ENCODE measurements around the gene RGS2. TPM values are rescaled to one million over a fixed set of nuclear protein-coding genes. Genes with fewer than 3 reads are reported as not detected.

The RGS2 gene
- total and polyA plus RNA-seq, 2 experiments from 2014 or later, result 0.43 to 2.2 TPM

DNA sequence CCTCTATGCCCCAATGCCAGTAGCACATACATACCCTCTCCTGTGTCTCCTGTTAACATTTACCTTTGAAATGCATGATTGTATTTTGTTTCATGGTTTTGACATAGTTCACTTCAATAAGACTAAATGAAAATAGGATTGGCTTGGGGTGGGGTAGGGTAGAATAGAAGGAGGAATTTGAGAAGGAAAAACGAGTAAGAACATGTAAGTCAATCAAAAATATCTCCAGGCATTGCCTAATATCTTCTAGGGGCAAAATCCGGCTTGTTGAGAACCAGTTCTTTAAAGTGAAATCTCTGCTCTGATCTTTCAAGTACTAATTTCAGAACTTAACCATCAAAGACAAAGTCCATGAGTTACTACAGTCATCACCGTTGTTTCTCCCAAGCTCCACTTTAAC, 31.8 kb upstream of the RGS2 start:
- 52 to 62% methylated on average over 3 of the region's 3 CpGs for WGBS, 2 experiments (ENCODE audit: low coverage in 1 of 2, low lambda C conversion rate in 2 of 2, missing lambda C conversion rate in 2 of 2)
- no peak for TF ChIP-seq EZH2 (IDR thresholded peaks at IDR 0.05; ENCODE audit: insufficient read depth, poor library complexity, severe bottlenecking)
- TF ChIP-seq EZH2phosphoT487 (IDR thresholded peaks at IDR 0.05; ENCODE audit: insufficient read depth, low read depth), result no peak

DNA sequence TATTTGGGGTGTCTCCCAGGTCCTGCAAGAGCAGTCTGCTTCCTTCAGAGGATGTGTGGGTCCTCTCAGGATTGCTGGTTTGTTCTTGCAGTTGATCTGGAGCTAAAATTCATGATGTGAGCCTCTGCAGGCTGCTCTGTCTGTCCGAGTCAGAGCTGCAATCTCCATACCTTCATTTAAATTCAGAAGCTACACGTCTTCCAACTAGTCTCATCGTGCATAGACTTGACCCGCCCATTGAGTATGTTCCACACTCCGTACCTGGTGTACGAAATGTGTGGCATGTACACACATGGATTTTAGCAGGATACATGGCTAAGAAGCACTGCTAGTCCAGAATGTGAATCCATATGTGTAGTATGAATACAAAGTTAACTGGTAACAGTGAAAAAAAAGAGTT, 25.0 kb upstream of the RGS2 start:
- WGBS, 2 experiments (ENCODE audit: low coverage in 1 of 2, low lambda C conversion rate in 2 of 2, missing lambda C conversion rate in 2 of 2), result 93% methylated on average over 6 of the region's 6 CpGs
- Histone ChIP-seq H4K20me1 (ENCODE audit: insufficient read depth) (no peaks in the 10 kb centered on the region), H3K27ac (no peak overlapping the region), H2AFZ (no peak overlapping the region), H3K27me3 (replicated peaks; ENCODE audit: insufficient read depth) (no peaks in the 10 kb centered on the region), H3K4me3 (no peak overlapping the region), H3K9ac (no peak overlapping the region), H3K9me2 (ENCODE audit: insufficient read depth) (no peaks in the 10 kb centered on the region), H3K9me3 (ENCODE audit: low read depth) (no peaks in the 10 kb centered on the region), H3K36me3 (ENCODE audit: low read depth) (no peaks in the 10 kb centered on the region), H3K4me2 (ENCODE audit: unreplicated experiment) (no peak overlapping the region), H3K79me2 (ENCODE audit: insufficient read depth) (no peaks in the 10 kb centered on the region), H3F3A (ENCODE audit: insufficient read depth) (peaks cover 5% of the 10 kb centered on the region; the same call in 1 of the 2 replicates), H3K4me1 (ENCODE audit: insufficient read depth) (no peaks in the 10 kb centered on the region)
- DNase-seq, result no peak
- in situ Hi-C loops (cut with MboI), result no loop called here
- TF ChIP-seq EZH2 (IDR thresholded peaks at IDR 0.05; ENCODE audit: insufficient read depth, poor library complexity, severe bottlenecking) (no peak), EZH2phosphoT487 (IDR thresholded peaks at IDR 0.05; ENCODE audit: insufficient read depth, low read depth) (no peak)

More for the DNA sequence above, 31.8 kb upstream of the RGS2 start:
- Histone ChIP-seq H4K20me1 (ENCODE audit: insufficient read depth) (no peaks in the 10 kb centered on the region), H3K27me3 (replicated peaks; ENCODE audit: insufficient read depth) (no peaks in the 10 kb centered on the region), H3K36me3 (ENCODE audit: low read depth) (no peaks in the 10 kb centered on the region), H3K9ac (no peak overlapping the region), H2AFZ (no peak overlapping the region), H3K4me2 (ENCODE audit: unreplicated experiment) (no peak overlapping the region), H3F3A (ENCODE audit: insufficient read depth) (no peaks in the 10 kb centered on the region), H3K4me3 (no peak overlapping the region), H3K9me3 (ENCODE audit: low read depth) (no peaks in the 10 kb centered on the region), H3K9me2 (ENCODE audit: insufficient read depth) (no peaks in the 10 kb centered on the region), H3K79me2 (ENCODE audit: insufficient read depth) (no peaks in the 10 kb centered on the region), H3K27ac (no peak overlapping the region), H3K4me1 (ENCODE audit: insufficient read depth) (no peaks in the 10 kb centered on the region)
- in situ Hi-C loops (cut with MboI), result no loop called here
- DNase-seq, result no peak

DNA sequence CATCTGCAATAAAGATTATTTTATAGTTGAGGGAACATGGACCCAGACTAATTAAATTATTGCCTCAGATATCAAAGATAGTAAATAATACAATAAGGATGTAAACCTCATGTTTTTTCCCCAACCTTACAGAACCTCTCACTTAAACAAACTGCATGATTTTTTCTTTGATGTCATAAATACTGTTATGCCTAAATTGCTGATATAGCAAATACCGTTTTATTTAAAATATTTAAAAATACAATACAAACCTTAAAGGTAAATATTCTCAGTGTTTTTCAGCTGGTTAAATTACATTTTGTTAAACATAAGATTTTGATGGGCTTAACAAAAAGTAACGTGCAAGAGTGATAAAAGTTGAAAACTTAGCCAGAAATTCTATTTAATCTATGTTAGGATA, 24.4 kb upstream of the RGS2 start:
- 90 to 91% methylated on average over 2 of the region's 2 CpGs for WGBS, 2 experiments (ENCODE audit: low coverage in 1 of 2, low lambda C conversion rate in 2 of 2, missing lambda C conversion rate in 2 of 2)
- H3F3A ChIP-seq (ENCODE audit: insufficient read depth), result peaks cover 5% of the 10 kb centered on the region; the same call in 1 of the 2 replicates
- no peaks in the 10 kb centered on the region for H3K27me3 ChIP-seq (replicated peaks; ENCODE audit: insufficient read depth)
- in situ Hi-C loops (cut with MboI), result no loop called here
- H4K20me1 ChIP-seq (ENCODE audit: insufficient read depth), result no peaks in the 10 kb centered on the region
- H3K4me2 ChIP-seq (ENCODE audit: unreplicated experiment), result no peak overlapping the region
- no peaks in the 10 kb centered on the region for H3K36me3 ChIP-seq (ENCODE audit: low read depth)
- TF ChIP-seq EZH2phosphoT487 (IDR thresholded peaks at IDR 0.05; ENCODE audit: insufficient read depth, low read depth), result no peak
- TF ChIP-seq EZH2 (IDR thresholded peaks at IDR 0.05; ENCODE audit: insufficient read depth, poor library complexity, severe bottlenecking), result no peak
- no peaks in the 10 kb centered on the region for H3K79me2 ChIP-seq (ENCODE audit: insufficient read depth)
- no peaks in the 10 kb centered on the region for H3K9me2 ChIP-seq (ENCODE audit: insufficient read depth)
- no peak overlapping the region for H3K27ac ChIP-seq
- no peak for DNase-seq
- no peaks in the 10 kb centered on the region for H3K4me1 ChIP-seq (ENCODE audit: insufficient read depth)
- H3K4me3 ChIP-seq, result no peak overlapping the region
- no peaks in the 10 kb centered on the region for H3K9me3 ChIP-seq (ENCODE audit: low read depth)
- no peak overlapping the region for H2AFZ ChIP-seq
- H3K9ac ChIP-seq, result no peak overlapping the region

DNA sequence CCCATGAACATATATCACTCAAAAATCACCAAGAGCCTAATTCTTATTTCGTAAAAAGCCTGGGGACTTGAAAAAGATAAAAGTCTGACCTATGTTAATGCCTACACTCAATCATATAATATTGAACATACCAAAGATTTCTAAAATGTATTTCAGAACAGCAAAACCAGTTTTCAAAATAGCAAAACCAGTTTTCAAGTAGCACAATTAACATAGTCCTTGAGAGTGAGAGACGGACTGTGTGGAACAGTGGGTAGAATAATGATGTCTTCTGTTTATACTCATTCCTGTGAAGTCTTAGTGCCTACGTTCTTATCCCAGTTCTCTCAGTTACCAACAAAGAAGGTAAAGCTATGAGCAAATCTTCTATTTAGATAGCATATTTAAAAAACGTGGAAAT, 22.3 kb upstream of the RGS2 start:
- Histone ChIP-seq H4K20me1 (ENCODE audit: insufficient read depth) (no peaks in the 10 kb centered on the region), H2AFZ (0 out of 2 replicates have a peak overlapping the region, but pooled peaks have one; percentile 12), H3K27ac (no peak overlapping the region), H3K4me1 (ENCODE audit: insufficient read depth) (no peaks in the 10 kb centered on the region), H3K36me3 (ENCODE audit: low read depth) (no peaks in the 10 kb centered on the region), H3K9me3 (ENCODE audit: low read depth) (no peaks in the 10 kb centered on the region), H3K79me2 (ENCODE audit: insufficient read depth) (no peaks in the 10 kb centered on the region), H3K4me2 (ENCODE audit: unreplicated experiment) (no peak overlapping the region), H3F3A (ENCODE audit: insufficient read depth) (peaks cover 5% of the 10 kb centered on the region; the same call in 1 of the 2 replicates), H3K27me3 (replicated peaks; ENCODE audit: insufficient read depth) (no peaks in the 10 kb centered on the region), H3K9me2 (ENCODE audit: insufficient read depth) (no peaks in the 10 kb centered on the region), H3K4me3 (no peak overlapping the region), H3K9ac (no peak overlapping the region)
- in situ Hi-C loops (cut with MboI), result no loop called here
- WGBS, 2 experiments (ENCODE audit: low coverage in 1 of 2, low lambda C conversion rate in 2 of 2, missing lambda C conversion rate in 2 of 2), result 87% methylated on average over 4 of the region's 4 CpGs
- no peak for DNase-seq
- no peak for TF ChIP-seq EZH2 (IDR thresholded peaks at IDR 0.05; ENCODE audit: insufficient read depth, poor library complexity, severe bottlenecking)
- TF ChIP-seq EZH2phosphoT487 (IDR thresholded peaks at IDR 0.05; ENCODE audit: insufficient read depth, low read depth), result no peak

Data from GM23248 (cell line).